ENCODE data around the gene SLC25A38. TPM values are rescaled to one million over a fixed set of nuclear protein-coding genes. Genes with fewer than 3 reads are reported as not detected.
A peak's percentile ranks its signal among the peaks of the same experiment; 100 is the strongest.

The SLC25A38 gene
- total and polyA plus RNA-seq, 10 of the 15 experiments (the other 5 are each of a cell fraction or from before 2014, with no cell fraction given): 15.2 to 55.2 (median 39.2) TPM

DNA sequence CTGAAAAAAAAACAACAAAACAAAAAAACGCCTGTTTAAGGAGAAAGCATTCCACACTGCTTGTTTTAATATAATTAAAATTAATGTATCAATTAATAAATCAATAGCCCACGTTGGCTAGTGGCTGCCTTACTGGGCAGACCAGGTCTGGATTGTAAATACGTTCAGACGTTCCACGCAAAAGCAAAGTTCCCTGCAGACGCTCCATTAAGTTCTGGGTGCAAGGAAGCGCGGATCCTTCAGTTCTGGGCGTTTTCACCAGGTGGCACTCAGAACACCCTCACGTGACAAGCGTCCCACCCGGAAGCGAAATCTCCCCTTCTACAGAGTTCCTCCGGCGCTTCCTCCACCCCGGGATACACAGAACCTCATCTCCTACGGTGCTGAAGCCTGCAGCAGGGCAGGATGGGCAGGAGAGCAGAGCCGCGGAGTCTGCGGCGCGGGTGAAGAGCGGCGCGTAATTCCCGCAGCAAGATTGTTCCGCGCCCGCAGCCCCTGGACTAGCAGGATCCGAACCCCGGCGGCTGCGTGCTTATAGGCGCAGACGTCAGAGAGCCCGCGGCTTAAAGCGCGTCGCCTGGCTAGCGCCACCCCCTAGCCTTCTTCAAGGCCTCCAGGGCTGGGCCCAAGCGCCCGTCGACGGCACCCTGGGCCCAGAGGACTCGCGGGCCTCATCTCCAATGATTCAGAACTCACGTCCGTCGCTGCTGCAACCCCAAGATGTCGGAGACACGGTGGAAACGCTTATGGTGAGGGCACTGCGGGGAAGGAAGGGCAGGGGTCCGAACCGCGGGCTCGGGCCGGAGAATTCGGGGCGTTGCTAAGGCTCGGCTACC, at the start of gene SLC25A38 (continued):
- TF ChIP-seq, protein P1, sequence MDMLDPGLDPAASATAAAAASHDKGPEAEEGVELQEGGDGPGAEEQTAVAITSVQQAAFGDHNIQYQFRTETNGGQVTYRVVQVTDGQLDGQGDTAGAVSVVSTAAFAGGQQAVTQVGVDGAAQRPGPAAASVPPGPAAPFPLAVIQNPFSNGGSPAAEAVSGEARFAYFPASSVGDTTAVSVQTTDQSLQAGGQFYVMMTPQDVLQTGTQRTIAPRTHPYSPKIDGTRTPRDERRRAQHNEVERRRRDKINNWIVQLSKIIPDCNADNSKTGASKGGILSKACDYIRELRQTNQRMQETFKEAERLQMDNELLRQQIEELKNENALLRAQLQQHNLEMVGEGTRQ (IDR thresholded peaks at IDR 0.05; ENCODE audit: borderline replicate concordance, low read depth, low read length): peak; percentile 93
- TF ChIP-seq, protein P2, sequence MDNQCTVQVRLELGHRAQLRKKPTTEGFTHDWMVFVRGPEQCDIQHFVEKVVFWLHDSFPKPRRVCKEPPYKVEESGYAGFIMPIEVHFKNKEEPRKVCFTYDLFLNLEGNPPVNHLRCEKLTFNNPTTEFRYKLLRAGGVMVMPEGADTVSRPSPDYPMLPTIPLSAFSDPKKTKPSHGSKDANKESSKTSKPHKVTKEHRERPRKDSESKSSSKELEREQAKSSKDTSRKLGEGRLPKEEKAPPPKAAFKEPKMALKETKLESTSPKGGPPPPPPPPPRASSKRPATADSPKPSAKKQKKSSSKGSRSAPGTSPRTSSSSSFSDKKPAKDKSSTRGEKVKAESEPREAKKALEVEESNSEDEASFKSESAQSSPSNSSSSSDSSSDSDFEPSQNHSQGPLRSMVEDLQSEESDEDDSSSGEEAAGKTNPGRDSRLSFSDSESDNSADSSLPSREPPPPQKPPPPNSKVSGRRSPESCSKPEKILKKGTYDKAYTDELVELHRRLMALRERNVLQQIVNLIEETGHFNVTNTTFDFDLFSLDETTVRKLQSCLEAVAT (IDR thresholded peaks at IDR 0.05): no peak
- TF ChIP-seq SUPT20H (IDR thresholded peaks at IDR 0.05; ENCODE audit: borderline replicate concordance, control insufficient read depth, low read depth, low read length) (no peak), ZBED1 (IDR thresholded peaks at IDR 0.05; ENCODE audit: borderline replicate concordance) (no peak), ZNF274 (IDR thresholded peaks at IDR 0.05; ENCODE audit: insufficient read depth, insufficient read length) (no peak), CHD1 (IDR thresholded peaks at IDR 0.05; ENCODE audit: low read depth, low read length) (no peak), POLR2AphosphoS2 (IDR thresholded peaks at IDR 0.05; ENCODE audit: low read depth, low read length) (no peak), SMAD5 (IDR thresholded peaks at IDR 0.05; ENCODE audit: low read depth) (no peak), NFXL1 (IDR thresholded peaks at IDR 0.05; ENCODE audit: borderline replicate concordance) (no peak), DPF2 (IDR thresholded peaks at IDR 0.05) (0 out of 2 replicates have a peak, but pooled peaks have one; percentile 63), NR2F1 (conservative IDR thresholded peaks at IDR 0.05) (no peak), RELA (IDR thresholded peaks at IDR 0.05; ENCODE audit: borderline replicate concordance, partially characterized antibody) (peak; percentile 18), RBBP5 (conservative IDR thresholded peaks at IDR 0.05) (no peak), HCFC1 (IDR thresholded peaks at IDR 0.05; ENCODE audit: low read length) (no peak), SIX5 (IDR thresholded peaks at IDR 0.05; ENCODE audit: low read depth, low read length, severe bottlenecking) (no peak), YY1 (IDR thresholded peaks at IDR 0.05; ENCODE audit: low read depth, low read length) (no peak; the same call in 1 of the 2 replicates), EGR1 (IDR thresholded peaks at IDR 0.05; ENCODE audit: borderline replicate concordance in 1 of 2, low read depth in 2 of 2, low read length in 2 of 2) (0 out of 3 replicates have a peak, but pooled peaks of 1 of the 2 experiments have one; percentile 23), RAD51 (IDR thresholded peaks at IDR 0.05) (peak; percentile 96), MYB (IDR thresholded peaks at IDR 0.05; ENCODE audit: borderline replicate concordance, low read depth, low read length) (no peak), BRCA1 (IDR thresholded peaks at IDR 0.05; ENCODE audit: low read depth, low read length) (no peak), TAF1 (IDR thresholded peaks at IDR 0.05; ENCODE audit: borderline replicate concordance, low read depth, low read length) (no peak; the same call in 1 of the 2 replicates), NFYB (IDR thresholded peaks at IDR 0.05; ENCODE audit: insufficient read depth, low read depth, low read length) (no peak), SREBF2 (IDR thresholded peaks at IDR 0.05; ENCODE audit: low read length) (no peak), SIN3A (IDR thresholded peaks at IDR 0.05; ENCODE audit: low read depth, low read length) (peak; percentile 32; the same call in 1 of the 2 replicates)
- TF ChIP-seq, protein P3, sequence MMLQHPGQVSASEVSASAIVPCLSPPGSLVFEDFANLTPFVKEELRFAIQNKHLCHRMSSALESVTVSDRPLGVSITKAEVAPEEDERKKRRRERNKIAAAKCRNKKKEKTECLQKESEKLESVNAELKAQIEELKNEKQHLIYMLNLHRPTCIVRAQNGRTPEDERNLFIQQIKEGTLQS (IDR thresholded peaks at IDR 0.05; ENCODE audit: borderline replicate concordance, extremely low read depth, low read depth, low read length): peak; percentile 83
- TF ChIP-seq, protein P4, sequence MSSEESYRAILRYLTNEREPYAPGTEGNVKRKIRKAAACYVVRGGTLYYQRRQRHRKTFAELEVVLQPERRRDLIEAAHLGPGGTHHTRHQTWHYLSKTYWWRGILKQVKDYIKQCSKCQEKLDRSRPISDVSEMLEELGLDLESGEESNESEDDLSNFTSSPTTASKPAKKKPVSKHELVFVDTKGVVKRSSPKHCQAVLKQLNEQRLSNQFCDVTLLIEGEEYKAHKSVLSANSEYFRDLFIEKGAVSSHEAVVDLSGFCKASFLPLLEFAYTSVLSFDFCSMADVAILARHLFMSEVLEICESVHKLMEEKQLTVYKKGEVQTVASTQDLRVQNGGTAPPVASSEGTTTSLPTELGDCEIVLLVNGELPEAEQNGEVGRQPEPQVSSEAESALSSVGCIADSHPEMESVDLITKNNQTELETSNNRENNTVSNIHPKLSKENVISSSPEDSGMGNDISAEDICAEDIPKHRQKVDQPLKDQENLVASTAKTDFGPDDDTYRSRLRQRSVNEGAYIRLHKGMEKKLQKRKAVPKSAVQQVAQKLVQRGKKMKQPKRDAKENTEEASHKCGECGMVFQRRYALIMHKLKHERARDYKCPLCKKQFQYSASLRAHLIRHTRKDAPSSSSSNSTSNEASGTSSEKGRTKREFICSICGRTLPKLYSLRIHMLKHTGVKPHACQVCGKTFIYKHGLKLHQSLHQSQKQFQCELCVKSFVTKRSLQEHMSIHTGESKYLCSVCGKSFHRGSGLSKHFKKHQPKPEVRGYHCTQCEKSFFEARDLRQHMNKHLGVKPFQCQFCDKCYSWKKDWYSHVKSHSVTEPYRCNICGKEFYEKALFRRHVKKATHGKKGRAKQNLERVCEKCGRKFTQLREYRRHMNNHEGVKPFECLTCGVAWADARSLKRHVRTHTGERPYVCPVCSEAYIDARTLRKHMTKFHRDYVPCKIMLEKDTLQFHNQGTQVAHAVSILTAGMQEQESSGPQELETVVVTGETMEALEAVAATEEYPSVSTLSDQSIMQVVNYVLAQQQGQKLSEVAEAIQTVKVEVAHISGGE (CRISPR knock-in tag; IDR thresholded peaks at IDR 0.05): no peak
